Upper lobe of right lung (tissue), 1 donor: Measurements from ENCODE around the gene ADRA2A. TPM values are rescaled to one million over a fixed set of nuclear protein-coding genes. Genes with fewer than 3 reads are reported as not detected.
A peak's percentile ranks its signal among the peaks of the same experiment; 100 is the strongest.

Experiments
- ATAC-seq: fragments of 200-7000 bp; cut with Tn5 transposase; one replicate; pipeline ENCODE4 v1.9.1; 2020; ENCODE audit warnings: mild to moderate bottlenecking, moderate library complexity
- DNase-seq: peaks from one replicate; pipeline ENCODE4 v3.0.0-alpha.2; 2020
- H3K27ac ChIP-seq: fragments of 200-600 bp; one replicate; pipeline ENCODE4 v1.8.0; 2022
- H3K27me3 ChIP-seq: fragments of 200-600 bp; one replicate; pipeline ENCODE4 v1.8.0; 2022; ENCODE audit warnings: mild to moderate bottlenecking
- H3K36me3 ChIP-seq: fragments of 200-600 bp; one replicate; pipeline ENCODE4 v1.8.0; 2022
- H3K4me1 ChIP-seq: fragments of 200-600 bp; one replicate; pipeline ENCODE4 v1.8.0; 2022
- H3K4me3 ChIP-seq: fragments of 200-600 bp; one replicate; pipeline ENCODE4 v1.8.0; 2022; ENCODE audit warnings: mild to moderate bottlenecking
- H3K9me3 ChIP-seq: fragments of 200-600 bp; one replicate; pipeline ENCODE4 v1.8.0; 2022
- CTCF ChIP-seq: fragments of 200-600 bp; IDR thresholded peaks from one replicate; pipeline ENCODE4 v1.8.0; 2022; ENCODE audit warnings: antibody characterized with exemption
- intact Hi-C: fragments of 100-400 bp; cut with DNase I; formaldehyde crosslinking; loops from one replicate; pipeline ENCODE4 v1.11.0; 2022
- total RNA-seq: library from RNA; stranded (reverse); fragmentation: NEBNext Ultra II Directional; extraction: Animal tissue kit (Norgen Biotek cat#: 25700); gene quantifications from one replicate; pipeline ENCODE4 v1.2.1, GENCODE V29; 2021
- donor health status: DM: no; HTN: yes; CAD: no; lungs with severe emphysema.

Gene ADRA2A
- total RNA-seq, 1 donor from 2014 or later: 4.9 TPM

GRCh38 chr10:111113961-111114757, 37.3 kb downstream of the ADRA2A start:
- Histone ChIP-seq H3K9me3 (no peaks in the 10 kb centered on the region), H3K27me3 (no peaks in the 10 kb centered on the region), H3K36me3 (no peaks in the 10 kb centered on the region), H3K27ac (no peak overlapping the region), H3K4me3 (no peak overlapping the region), H3K4me1 (no peaks in the 10 kb centered on the region)
- intact Hi-C loops: no loop called here
- ATAC-seq: no peak
- TF ChIP-seq CTCF: no peak
- peak; percentile 37 for DNase-seq

GRCh38 chr10:111114758-111115500, 38.1 kb downstream of the ADRA2A start:
- no peaks in the 10 kb centered on the region for H3K4me1 ChIP-seq
- intact Hi-C loops: no loop called here
- no peaks in the 10 kb centered on the region for H3K27me3 ChIP-seq
- H3K27ac ChIP-seq: no peak overlapping the region
- DNase-seq: peak; percentile 45
- no peak for TF ChIP-seq CTCF
- H3K4me3 ChIP-seq: no peak overlapping the region
- no peaks in the 10 kb centered on the region for H3K9me3 ChIP-seq
- H3K36me3 ChIP-seq: no peaks in the 10 kb centered on the region
- ATAC-seq: no peak

GRCh38 chr10:111116211-111116610, 39.4 kb downstream of the ADRA2A start:
- no peaks in the 10 kb centered on the region for H3K9me3 ChIP-seq
- ATAC-seq (no peak), DNase-seq (peak; percentile 35)
- H3K36me3 ChIP-seq: no peaks in the 10 kb centered on the region
- TF ChIP-seq CTCF: no peak
- no peak overlapping the region for H3K4me3 ChIP-seq
- H3K27me3 ChIP-seq: no peaks in the 10 kb centered on the region
- no peak overlapping the region for H3K27ac ChIP-seq
- no peaks in the 10 kb centered on the region for H3K4me1 ChIP-seq
- intact Hi-C loops: no loop called here

- no peaks in the 10 kb centered on the region for H3K27me3 ChIP-seq
- DNase-seq (peak; percentile 43), ATAC-seq (no peak)
- H3K9me3 ChIP-seq: no peaks in the 10 kb centered on the region
- H3K4me1 ChIP-seq: no peaks in the 10 kb centered on the region
- H3K36me3 ChIP-seq: no peaks in the 10 kb centered on the region
- intact Hi-C loops: no loop called here
- no peak for TF ChIP-seq CTCF
- H3K4me3 ChIP-seq: no peak overlapping the region
- H3K27ac ChIP-seq: no peak overlapping the region
Observed at GRCh38 chr10:111116762-111117445, 40.1 kb downstream of the ADRA2A start.

GRCh38 chr10:111117528-111118277, 40.9 kb downstream of the ADRA2A start:
- ATAC-seq (no peak), DNase-seq (peak; percentile 54)
- intact Hi-C loops: no loop called here
- Histone ChIP-seq H3K4me1 (no peaks in the 10 kb centered on the region), H3K4me3 (no peak overlapping the region), H3K27ac (no peak overlapping the region), H3K9me3 (no peaks in the 10 kb centered on the region), H3K27me3 (no peaks in the 10 kb centered on the region), H3K36me3 (no peaks in the 10 kb centered on the region)
- TF ChIP-seq CTCF: no peak
